Vagina (tissue), 2 donors: Measurements from ENCODE around the gene SPSB1. TPM values are rescaled to one million over a fixed set of nuclear protein-coding genes. Genes with fewer than 3 reads are reported as not detected.

ENCODE experiments used
- DNase-seq, 2 donors: peaks; one replicate each; pipeline ENCODE4 v3.0.0-alpha.2; 2017; ENCODE audit errors: extremely low spot score in 2 of 2
- H3K27ac ChIP-seq: fragments of 200-600 bp; sonication (generic); one replicate; pipeline ENCODE4 v1.5.1; 2019
- H3K27me3 ChIP-seq: fragments of 200-600 bp; sonication (generic); one replicate; pipeline ENCODE4 v1.5.1; 2019
- H3K36me3 ChIP-seq, 2 donors: fragments of 200-600 bp; sonication (generic); one replicate each; pipeline ENCODE4 v1.5.1; 2017 to 2019
- H3K4me1 ChIP-seq: fragments of 200-600 bp; sonication (generic); one replicate; pipeline ENCODE4 v1.5.1; 2019
- H3K4me3 ChIP-seq, 2 donors: fragments of 200-600 bp; sonication (generic); 1 replicate in 1 of 2; 2 replicates in 1 of 2; pipeline ENCODE4 v1.5.1; 2016 to 2019
- H3K9me3 ChIP-seq: fragments of 200-600 bp; sonication (generic); one replicate; pipeline ENCODE4 v1.5.1; 2019
- POLR2A ChIP-seq, 2 donors: fragments of 450-650 bp; IDR thresholded peaks; one replicate each; pipeline ENCODE4 v1.6.1; 2017; ENCODE audit warnings: antibody characterized with exemption in 2 of 2, mild to moderate bottlenecking in 2 of 2, moderate library complexity in 2 of 2
- POLR2AphosphoS5 ChIP-seq, 2 donors: sonication (generic); formaldehyde crosslinking; IDR thresholded peaks; one replicate each; pipeline ENCODE4 v1.9.0; 2017; ENCODE audit warnings: antibody characterized with exemption in 2 of 2, mild to moderate bottlenecking in 2 of 2, low read depth in 1 of 2; ENCODE audit not compliant: insufficient read depth in 1 of 2
- intact Hi-C: fragments of 100-400 bp; cut with DNase I; formaldehyde crosslinking; loops from one replicate; pipeline ENCODE4 v1.15.1; 2023
- total RNA-seq: library from RNA; depleted of rRNA; stranded (reverse); fragments of >200 nt; gene quantifications from one replicate; pipeline ENCODE4 v1.2.3, GENCODE V29; 2016
- TF ChIP-seq, protein P1 (sequence below), 3 experiments: fragments of 450-650 bp in 2 of 3; fragments of 200-600 bp in 1 of 3; sonication (generic) in 1 of 3; IDR thresholded peaks; one replicate each; pipeline ENCODE4 v1.5.1; 2017 to 2019; ENCODE audit warnings: antibody characterized with exemption in 3 of 3, mild to moderate bottlenecking in 2 of 3, moderate library complexity in 2 of 3

The SPSB1 gene
- total RNA-seq, 1 donor from 2014 or later: 40.0 TPM

GRCh38 chr1:9275567-9276034, 17.1 kb upstream of the SPSB1 start:
- TF ChIP-seq POLR2AphosphoS5 (IDR thresholded peaks at IDR 0.05; ENCODE audit: insufficient read depth in 1 of 2, low read depth in 1 of 2): no peak
- TF ChIP-seq, protein P1, sequence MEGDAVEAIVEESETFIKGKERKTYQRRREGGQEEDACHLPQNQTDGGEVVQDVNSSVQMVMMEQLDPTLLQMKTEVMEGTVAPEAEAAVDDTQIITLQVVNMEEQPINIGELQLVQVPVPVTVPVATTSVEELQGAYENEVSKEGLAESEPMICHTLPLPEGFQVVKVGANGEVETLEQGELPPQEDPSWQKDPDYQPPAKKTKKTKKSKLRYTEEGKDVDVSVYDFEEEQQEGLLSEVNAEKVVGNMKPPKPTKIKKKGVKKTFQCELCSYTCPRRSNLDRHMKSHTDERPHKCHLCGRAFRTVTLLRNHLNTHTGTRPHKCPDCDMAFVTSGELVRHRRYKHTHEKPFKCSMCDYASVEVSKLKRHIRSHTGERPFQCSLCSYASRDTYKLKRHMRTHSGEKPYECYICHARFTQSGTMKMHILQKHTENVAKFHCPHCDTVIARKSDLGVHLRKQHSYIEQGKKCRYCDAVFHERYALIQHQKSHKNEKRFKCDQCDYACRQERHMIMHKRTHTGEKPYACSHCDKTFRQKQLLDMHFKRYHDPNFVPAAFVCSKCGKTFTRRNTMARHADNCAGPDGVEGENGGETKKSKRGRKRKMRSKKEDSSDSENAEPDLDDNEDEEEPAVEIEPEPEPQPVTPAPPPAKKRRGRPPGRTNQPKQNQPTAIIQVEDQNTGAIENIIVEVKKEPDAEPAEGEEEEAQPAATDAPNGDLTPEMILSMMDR (IDR thresholded peaks at IDR 0.05): no peak
- TF ChIP-seq POLR2A (IDR thresholded peaks at IDR 0.05): no peak

GRCh38 chr1:9278116-9278515, 14.6 kb upstream of the SPSB1 start:
- Histone ChIP-seq H3K4me1 (peaks cover 35% of the 10 kb centered on the region), H3K27ac (no peak overlapping the region), H3K4me3 (no peak overlapping the region), H3K27me3 (no peaks in the 10 kb centered on the region), H3K9me3 (no peaks in the 10 kb centered on the region), H3K36me3 (no peaks in the 10 kb centered on the region)
- intact Hi-C loops: no loop called here
- DNase-seq: no peak
- TF ChIP-seq POLR2AphosphoS5 (IDR thresholded peaks at IDR 0.05; ENCODE audit: insufficient read depth in 1 of 2, low read depth in 1 of 2) (no peak), POLR2A (IDR thresholded peaks at IDR 0.05) (no peak)
- TF ChIP-seq, protein P1 (IDR thresholded peaks at IDR 0.05): no peak

More at GRCh38 chr1:9275567-9276034, 17.1 kb upstream of the SPSB1 start:
- intact Hi-C loops: no loop called here
- Histone ChIP-seq H3K27me3 (no peaks in the 10 kb centered on the region), H3K27ac (peak overlapping the region; percentile 33), H3K9me3 (no peaks in the 10 kb centered on the region), H3K4me1 (peaks cover 19% of the 10 kb centered on the region), H3K36me3 (no peaks in the 10 kb centered on the region), H3K4me3 (no peak overlapping the region)
- DNase-seq: no peak

GRCh38 chr1:9278585-9279153, 14.0 kb upstream of the SPSB1 start:
- Histone ChIP-seq H3K36me3 (no peaks in the 10 kb centered on the region), H3K4me1 (peaks cover 35% of the 10 kb centered on the region), H3K9me3 (no peaks in the 10 kb centered on the region), H3K27me3 (no peaks in the 10 kb centered on the region), H3K27ac (no peak overlapping the region), H3K4me3 (no peak overlapping the region)
- TF ChIP-seq POLR2AphosphoS5 (IDR thresholded peaks at IDR 0.05; ENCODE audit: insufficient read depth in 1 of 2, low read depth in 1 of 2) (no peak), POLR2A (IDR thresholded peaks at IDR 0.05) (no peak)
- intact Hi-C loops: no loop called here
- DNase-seq: no peak

DNA sequence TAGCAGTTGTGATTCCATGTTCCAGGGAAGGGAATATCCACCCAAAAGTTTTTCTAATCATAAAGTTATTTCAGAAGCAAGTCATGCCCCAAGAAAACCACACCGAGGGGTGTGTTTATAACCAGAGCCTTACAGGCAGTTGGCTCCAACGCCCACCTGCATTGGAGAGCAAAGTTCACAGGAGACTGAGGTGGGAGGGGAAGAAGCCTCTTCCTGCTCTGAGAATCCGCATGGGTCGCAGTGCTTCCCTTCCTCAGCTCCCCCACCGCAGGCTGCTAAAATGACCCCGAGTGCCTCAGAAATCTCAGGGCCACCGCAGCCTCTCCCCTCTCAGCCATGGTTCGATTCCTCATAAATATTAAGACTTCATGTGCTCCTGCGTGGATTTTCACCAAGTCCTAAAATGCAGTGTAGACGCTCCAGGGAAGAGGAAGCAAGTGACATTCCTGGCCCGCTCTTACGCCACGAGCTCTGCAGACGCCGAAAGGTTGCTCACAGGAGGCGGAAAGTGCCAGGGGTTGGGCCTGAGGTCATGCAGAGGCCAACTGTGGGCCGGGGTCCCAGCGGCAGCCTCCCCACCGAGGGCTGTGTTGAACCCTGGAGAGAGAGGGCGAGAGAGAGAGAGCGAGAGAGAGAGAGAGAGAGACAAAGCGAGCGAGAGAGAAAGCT, 13.4 kb upstream of the SPSB1 start:
- Histone ChIP-seq H3K9me3 (no peaks in the 10 kb centered on the region), H3K36me3 (no peaks in the 10 kb centered on the region), H3K4me3 (no peak overlapping the region), H3K27me3 (no peaks in the 10 kb centered on the region), H3K4me1 (peaks cover 35% of the 10 kb centered on the region), H3K27ac (no peak overlapping the region)
- TF ChIP-seq POLR2AphosphoS5 (IDR thresholded peaks at IDR 0.05; ENCODE audit: insufficient read depth in 1 of 2, low read depth in 1 of 2) (no peak), POLR2A (IDR thresholded peaks at IDR 0.05) (no peak)
- TF ChIP-seq, protein P1 (IDR thresholded peaks at IDR 0.05): no peak
- intact Hi-C loops: no loop called here
- no peak for DNase-seq

DNA sequence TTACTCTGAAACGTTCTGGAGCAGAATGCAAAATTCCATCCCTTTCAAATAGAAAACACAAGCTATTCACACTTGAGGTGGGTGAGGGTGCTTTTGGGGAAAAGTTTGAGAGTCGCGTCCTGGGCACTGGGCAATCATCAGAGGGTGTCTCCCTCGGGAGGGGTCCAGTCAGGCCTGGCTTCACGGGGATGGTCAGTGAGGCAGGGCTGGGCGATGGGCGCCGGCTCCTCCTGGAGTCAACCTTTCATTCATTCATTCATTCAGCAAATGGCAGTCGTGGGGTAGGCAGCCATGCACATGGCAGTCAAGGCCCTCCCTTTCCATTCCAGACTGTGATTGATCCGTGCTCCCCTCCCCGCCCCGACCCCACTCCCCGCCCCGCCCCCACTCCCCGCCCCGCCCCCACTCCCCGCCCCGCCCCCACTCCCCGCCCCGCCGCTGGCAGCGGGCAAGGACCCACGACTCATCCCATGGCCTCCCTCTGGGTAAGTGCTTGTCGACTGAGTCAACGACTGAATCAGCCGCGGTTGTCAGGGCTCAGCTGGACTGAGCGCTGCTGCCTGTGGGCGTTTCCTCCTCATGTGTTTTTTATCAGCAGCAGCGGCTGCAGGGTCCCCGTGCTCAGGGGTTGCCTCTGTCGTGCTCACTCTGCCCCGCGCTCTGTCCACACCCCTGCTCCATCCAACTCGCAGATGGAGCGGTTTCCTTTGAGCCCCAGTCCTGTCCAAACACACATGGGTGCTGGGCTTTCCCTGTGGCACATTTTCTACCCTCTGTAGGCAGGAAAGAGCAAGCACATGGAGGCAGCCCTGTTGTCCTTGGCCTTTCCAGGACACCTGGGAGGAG, 12.5 kb upstream of the SPSB1 start:
- H3K4me1 ChIP-seq: peaks cover 34% of the 10 kb centered on the region
- H3K36me3 ChIP-seq: no peaks in the 10 kb centered on the region
- TF ChIP-seq POLR2A (IDR thresholded peaks at IDR 0.05): no peak
- TF ChIP-seq POLR2AphosphoS5 (IDR thresholded peaks at IDR 0.05; ENCODE audit: insufficient read depth in 1 of 2, low read depth in 1 of 2): peak in 1 of 2 donors; percentile 44
- H3K27me3 ChIP-seq: no peaks in the 10 kb centered on the region
- DNase-seq: no peak
- intact Hi-C loops: no loop called here
- no peak overlapping the region for H3K27ac ChIP-seq
- H3K4me3 ChIP-seq: no peak overlapping the region
- no peaks in the 10 kb centered on the region for H3K9me3 ChIP-seq
